K562 treated with DMSO at 1 percent for 24 hours (cell line): Measurements from ENCODE around the gene INHBC. TPM values are rescaled to one million over a fixed set of nuclear protein-coding genes. Genes with fewer than 3 reads are reported as not detected.

Experiments used
- total RNA-seq: library from RNA; unstranded; fragments of 300-600 nt; gene quantifications from 2 replicates; pipeline ENCODE4 v1.2.3, GENCODE V29; 2022; ENCODE audit warnings: low read depth; ENCODE audit not compliant: insufficient read depth

The INHBC gene, protein sequence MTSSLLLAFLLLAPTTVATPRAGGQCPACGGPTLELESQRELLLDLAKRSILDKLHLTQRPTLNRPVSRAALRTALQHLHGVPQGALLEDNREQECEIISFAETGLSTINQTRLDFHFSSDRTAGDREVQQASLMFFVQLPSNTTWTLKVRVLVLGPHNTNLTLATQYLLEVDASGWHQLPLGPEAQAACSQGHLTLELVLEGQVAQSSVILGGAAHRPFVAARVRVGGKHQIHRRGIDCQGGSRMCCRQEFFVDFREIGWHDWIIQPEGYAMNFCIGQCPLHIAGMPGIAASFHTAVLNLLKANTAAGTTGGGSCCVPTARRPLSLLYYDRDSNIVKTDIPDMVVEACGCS
- 0.27 and 0.32 TPM in 2 replicates for total RNA-seq

DNA sequence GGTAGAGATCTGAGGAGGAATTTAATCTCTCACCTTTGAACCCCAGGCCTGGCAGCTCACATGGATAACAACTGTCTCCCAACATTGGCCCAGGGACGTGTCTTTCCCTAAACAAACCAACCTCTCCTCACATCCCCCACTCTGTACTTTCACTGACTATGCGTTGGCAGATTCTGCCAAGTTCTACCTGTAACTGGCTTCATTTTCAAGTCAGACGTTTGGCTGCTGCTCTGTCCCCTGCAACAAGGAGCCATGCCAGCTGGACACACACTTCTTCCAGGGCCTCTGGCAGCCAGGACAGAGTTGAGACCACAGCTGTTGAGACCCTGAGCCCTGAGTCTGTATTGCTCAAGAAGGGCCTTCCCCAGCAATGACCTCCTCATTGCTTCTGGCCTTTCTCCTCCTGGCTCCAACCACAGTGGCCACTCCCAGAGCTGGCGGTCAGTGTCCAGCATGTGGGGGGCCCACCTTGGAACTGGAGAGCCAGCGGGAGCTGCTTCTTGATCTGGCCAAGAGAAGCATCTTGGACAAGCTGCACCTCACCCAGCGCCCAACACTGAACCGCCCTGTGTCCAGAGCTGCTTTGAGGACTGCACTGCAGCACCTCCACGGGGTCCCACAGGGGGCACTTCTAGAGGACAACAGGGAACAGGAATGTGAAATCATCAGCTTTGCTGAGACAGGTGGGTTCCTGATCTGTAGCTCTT is at the start of gene INHBC:
TSS of gene INHBC (plus strand) at position 268 of the 707 bp plus-strand sequence. CDS start at position 371, 103 bp downstream.

DNA sequence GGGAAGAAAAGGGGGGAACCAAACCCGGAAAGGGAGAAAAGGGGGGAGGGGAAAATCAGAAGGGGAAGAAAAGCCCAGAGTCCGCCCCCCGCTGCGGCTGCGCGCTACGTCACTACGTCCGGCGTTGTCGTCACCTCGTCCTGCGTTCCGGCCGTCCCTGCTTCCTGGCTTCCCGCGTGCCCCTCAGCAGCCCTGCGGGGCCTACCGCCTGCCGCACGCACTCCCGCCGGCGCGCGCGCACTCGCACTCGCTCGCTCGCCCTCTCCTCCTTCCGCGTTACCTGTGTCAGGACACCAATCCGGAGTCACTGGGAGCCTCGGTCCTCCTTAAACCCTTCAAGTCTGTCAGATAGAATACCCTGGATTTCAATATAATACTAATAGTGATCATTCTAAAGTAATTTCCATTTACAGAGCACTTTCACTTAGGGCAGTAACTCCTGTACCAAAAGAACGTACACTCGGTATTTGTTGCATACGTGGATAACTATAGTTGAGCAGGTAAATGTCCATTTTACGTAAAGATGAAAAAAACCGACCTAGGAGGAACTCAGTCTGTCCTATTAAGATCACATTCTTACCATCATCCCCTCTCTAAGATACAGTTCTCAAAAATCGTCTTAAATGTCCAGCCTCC is 3.5 kb upstream of the INHBC start, which contains the start of gene R3HDM2:
TSS of gene R3HDM2 (minus strand) at position 113 of the 636 bp plus-strand sequence. CDS start 120,615 bp downstream, outside the sequence.

DNA sequence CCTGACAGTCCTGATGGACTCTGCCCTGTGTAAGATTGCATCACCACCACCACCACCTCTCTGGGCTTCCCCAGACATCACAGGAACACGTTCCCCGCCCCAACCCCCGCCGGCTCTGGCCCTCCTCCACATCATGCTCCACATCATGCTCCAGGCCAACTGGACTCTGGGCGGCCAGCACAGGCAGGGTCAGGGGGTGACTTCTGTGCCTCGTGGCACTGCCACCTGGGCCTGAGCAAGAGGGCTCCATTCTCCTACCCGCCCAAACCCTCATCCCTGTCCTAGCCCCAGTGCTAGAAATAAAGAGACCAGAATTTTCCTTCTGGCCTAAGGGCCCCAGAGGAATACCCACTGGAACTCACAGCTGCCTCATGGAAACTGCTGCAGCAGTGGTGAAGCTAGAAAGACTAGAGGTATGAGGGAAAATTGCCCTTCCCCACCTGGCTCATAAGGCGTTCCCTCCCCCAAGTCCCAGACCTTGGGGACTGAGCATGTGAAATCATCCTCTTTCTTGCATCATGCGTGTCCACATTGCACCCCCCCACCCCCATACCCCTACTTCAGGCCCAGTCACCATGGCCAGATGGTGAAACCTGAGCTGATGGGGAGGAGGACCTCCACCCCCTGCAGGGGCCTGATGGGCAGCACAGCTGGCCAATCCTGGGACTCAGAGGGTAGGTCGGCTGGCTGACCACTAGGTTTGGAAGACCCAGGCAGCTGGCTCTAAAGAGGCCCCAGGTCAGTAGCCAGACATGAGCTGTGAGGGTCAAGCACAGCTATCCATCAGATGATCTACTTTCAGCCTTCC is 20.2 kb downstream of the INHBC start, which contains the start of gene INHBE:
TSS of gene INHBE (plus strand) at position 742 of the 808 bp plus-strand sequence. CDS start 230 bp downstream, outside the sequence.

DNA sequence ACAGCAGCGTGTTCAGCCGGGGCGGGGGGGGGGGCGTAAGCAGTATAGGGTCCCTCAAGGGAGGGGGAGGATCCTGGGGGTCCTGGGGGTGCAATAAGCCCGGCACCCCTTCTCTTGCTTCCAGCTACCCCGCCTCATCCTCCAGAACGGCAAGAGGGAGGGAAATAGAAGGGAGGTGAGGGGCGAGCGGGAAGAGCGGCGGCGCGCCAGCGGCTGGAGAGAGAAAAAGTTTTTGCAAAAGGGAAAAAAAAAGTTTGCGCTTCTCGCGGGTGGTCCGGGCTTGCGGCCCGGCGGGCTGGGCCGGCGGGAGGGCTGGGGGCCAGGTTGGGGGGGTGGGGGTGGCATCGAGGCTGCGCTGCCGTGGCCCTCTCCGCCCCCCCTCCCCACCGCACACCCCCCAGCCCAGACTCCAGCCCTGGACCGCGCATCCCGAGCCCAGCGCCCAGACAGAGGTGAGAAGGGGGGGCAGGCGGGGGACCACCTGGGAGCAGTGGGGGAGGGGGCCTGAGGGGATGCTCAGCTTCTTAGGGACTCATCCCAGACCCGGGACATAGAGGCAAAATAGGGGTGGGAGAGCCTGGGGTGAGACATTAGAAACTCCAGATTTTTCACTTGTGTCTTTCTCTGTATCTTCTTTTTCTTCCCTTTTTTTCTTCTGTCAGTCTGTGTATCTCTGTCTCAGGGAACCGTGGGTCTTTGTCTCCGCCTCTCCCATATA is 25.3 kb downstream of the INHBC start, which contains the start of gene GLI1:
TSS of gene GLI1 (plus strand) at position 36 of the 718 bp plus-strand sequence. CDS start 3,907 bp downstream, outside the sequence.

DNA sequence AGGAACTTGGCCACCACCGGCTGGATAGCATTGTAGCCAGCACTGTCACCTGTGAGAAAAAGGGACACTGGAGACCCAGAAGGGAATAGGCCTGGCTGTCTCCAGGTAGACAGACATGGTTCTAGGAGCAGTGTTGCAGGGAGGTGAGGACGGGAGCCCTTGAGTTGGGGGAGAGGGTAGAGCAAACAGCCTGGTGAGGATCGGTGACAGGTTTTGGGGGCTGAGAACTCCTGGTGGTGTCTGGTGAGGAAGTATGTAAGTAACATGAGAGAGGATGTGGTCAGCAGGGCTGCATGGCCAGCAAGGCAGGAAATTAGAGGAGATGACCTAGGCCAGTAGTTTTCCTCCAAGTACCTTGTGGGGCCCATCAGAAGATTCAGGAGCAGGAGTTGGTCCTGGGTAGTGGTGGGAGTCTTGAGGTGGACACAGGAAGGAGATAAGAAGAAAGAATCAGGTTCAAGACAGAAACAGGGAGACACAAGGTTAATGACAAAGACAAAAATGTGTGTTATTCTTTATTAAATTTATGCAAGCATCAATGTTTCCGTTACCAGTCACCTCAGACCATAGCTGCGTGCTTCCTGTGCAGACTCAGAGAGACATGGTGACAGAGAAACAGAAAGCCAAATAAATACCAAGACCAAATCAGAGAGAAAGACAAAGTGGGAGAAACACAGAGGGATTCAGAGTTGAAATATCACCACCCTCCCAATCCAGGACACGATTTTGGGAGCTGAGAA is 45.0 kb downstream of the INHBC start, which contains the start of gene ARHGAP9:
TSS of gene ARHGAP9 (minus strand) at position 491 of the 740 bp plus-strand sequence. CDS start at position 31, 460 bp downstream.

DNA sequence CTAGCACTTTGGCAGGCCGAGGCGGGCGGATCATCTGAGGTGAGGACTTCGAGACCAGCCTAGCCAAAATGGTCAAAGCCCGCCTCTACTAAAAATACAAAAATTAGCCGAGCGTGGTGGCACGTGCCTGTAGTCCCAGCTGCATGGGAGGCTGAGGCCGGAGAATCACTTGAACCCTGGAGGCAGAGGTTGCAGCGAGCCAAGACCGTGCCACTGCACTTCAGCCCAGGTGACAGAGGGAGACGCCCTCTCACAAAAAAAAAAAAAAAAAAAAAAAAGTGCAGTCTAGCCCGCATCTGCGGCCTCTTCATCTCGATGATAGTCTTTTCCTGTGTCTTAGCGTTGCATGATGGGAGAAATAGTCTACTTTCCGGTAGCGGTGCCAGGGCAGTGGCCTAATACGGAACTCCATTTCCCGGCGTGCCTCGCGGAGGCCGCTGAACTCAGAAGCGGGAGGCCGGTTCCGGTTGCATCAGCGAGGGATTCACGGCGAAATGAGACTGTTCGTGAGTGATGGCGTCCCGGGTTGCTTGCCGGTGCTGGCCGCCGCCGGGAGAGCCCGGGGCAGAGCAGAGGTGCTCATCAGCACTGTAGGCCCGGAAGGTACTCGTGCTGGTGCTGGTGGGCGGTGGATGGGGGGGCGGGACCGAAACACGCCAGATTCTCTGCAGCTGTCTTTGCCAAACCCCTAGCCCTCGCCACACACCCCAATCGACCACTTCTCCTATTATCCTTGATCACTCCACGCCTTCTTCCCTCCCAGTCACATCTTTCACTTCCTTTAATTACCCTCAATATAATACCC is 53.2 kb downstream of the INHBC start, which contains the start of gene MARS1:
TSS of gene MARS1 (plus strand) at position 472 of the 805 bp plus-strand sequence. CDS start at position 495, 23 bp downstream.

Other genes with a start within 250 kb of the INHBC start
- 11.3 and 12.4 TPM in 2 replicates for gene NXPH4, start 218.0 kb upstream of the INHBC start, total RNA-seq
- gene SHMT2, start 205.1 kb upstream of the INHBC start, total RNA-seq: 518 and 537 TPM in 2 replicates
- 5.2 and 7.9 TPM in 2 replicates for gene STAC3, start 183.6 kb upstream of the INHBC start, total RNA-seq
- 23.0 and 24.6 TPM in 2 replicates for gene R3HDM2, start 3.7 kb upstream of the INHBC start, total RNA-seq
- gene INHBE, start 20.5 kb downstream of the INHBC start, total RNA-seq: 63.1 and 79.5 TPM in 2 replicates
- 0.80 and 2.3 TPM in 2 replicates for gene GLI1, start 25.0 kb downstream of the INHBC start, total RNA-seq
- 7.9 and 8.7 TPM in 2 replicates for gene ARHGAP9, start 45.1 kb downstream of the INHBC start, total RNA-seq
- gene MARS1, start 53.3 kb downstream of the INHBC start, total RNA-seq: 479 TPM in 2 replicates
- 196 and 208 TPM in 2 replicates for gene DDIT3, start 85.7 kb downstream of the INHBC start, total RNA-seq
- gene MBD6, start 88.0 kb downstream of the INHBC start, total RNA-seq: 26.8 and 32.7 TPM in 2 replicates
- 184 and 186 TPM in 2 replicates for gene DCTN2, start 112.4 kb downstream of the INHBC start, total RNA-seq
- 11.0 and 12.9 TPM in 2 replicates for gene KIF5A, start 115.3 kb downstream of the INHBC start, total RNA-seq
- gene PIP4K2C, start 156.4 kb downstream of the INHBC start, total RNA-seq: 34.6 and 38.6 TPM in 2 replicates
- gene DTX3, start 170.0 kb downstream of the INHBC start, total RNA-seq: not detected in 2 replicates
- 16.4 and 17.6 TPM in 2 replicates for gene ARHGEF25, start 176.7 kb downstream of the INHBC start, total RNA-seq
- 67.2 and 69.6 TPM in 2 replicates for gene B4GALNT1, start 198.4 kb downstream of the INHBC start, total RNA-seq